Left lung (tissue), 10 donors: ENCODE data around the gene IL3RA. TPM values are rescaled to one million over a fixed set of nuclear protein-coding genes. Genes with fewer than 3 reads are reported as not detected.
A peak's percentile ranks its signal among the peaks of the same experiment; 100 is the strongest.

ENCODE experiments used
- ATAC-seq: fragments of 200-7000 bp; cut with Tn5 transposase; one replicate; pipeline ENCODE4 v1.9.1; 2020; ENCODE audit warnings: moderate library complexity
- DNase-seq, 4 donors: peaks; one replicate each; pipeline ENCODE4 v3.0.0-alpha.2; 2013 to 2020
- H3K27ac ChIP-seq, 2 donors: fragments of 200-600 bp; sonication (generic) in 1 of 2; one replicate each; pipeline versions ENCODE4 v1.5.0 to v1.8.0; 2020 to 2021
- H3K27me3 ChIP-seq, 2 donors: fragments of 200-600 bp; sonication (generic) in 1 of 2; one replicate each; pipeline versions ENCODE4 v1.5.0 to v1.8.0; 2020 to 2021
- H3K36me3 ChIP-seq, 2 donors: fragments of 200-600 bp; sonication (generic) in 1 of 2; one replicate each; pipeline versions ENCODE4 v1.5.0 to v1.8.0; 2020 to 2021
- H3K4me1 ChIP-seq, 2 donors: fragments of 200-600 bp; one replicate each; pipeline ENCODE4 v1.8.0; 2021
- H3K4me3 ChIP-seq, 2 donors: fragments of 200-600 bp; sonication (generic) in 1 of 2; one replicate each; pipeline versions ENCODE4 v1.5.0 to v1.8.0; 2020 to 2021; ENCODE audit warnings: mild to moderate bottlenecking in 1 of 2
- H3K9me3 ChIP-seq, 2 donors: fragments of 200-600 bp; sonication (generic) in 1 of 2; one replicate each; pipeline versions ENCODE4 v1.5.0 to v1.8.0; 2020 to 2021
- intact Hi-C, 2 donors: fragments of 100-400 bp; cut with DNase I; formaldehyde crosslinking; loops; one replicate each; pipeline versions ENCODE4 v1.11.2 to v1.14.2; 2022
- polyA plus RNA-seq, 6 donors: library from polyadenylated mRNA; unstranded; fragments of 120-200 nt; gene quantifications; one replicate each; pipeline ENCODE4 v1.2.1, GENCODE V29; 2013; ENCODE audit not compliant: insufficient read length in 6 of 6
- total RNA-seq, 2 donors: library from RNA; stranded (reverse); fragmentation: NEBNext Ultra II Directional; extraction: Animal tissue kit (Norgen Biotek cat#: 25700); gene quantifications; one replicate each; pipeline ENCODE4 v1.2.1, GENCODE V29; 2021
- TF ChIP-seq, protein P1 (sequence below), 2 donors: fragments of 200-600 bp; sonication (generic) in 1 of 2; IDR thresholded peaks; one replicate each; pipeline versions ENCODE4 v1.5.0 to v1.8.0; 2021; ENCODE audit warnings: antibody characterized with exemption in 2 of 2
- donor health status: DM: no; HTN: yes; CAD: no.
- donor health status: DM: no; HTN: no; CAD: no.

IL3RA gene
- total and polyA plus RNA-seq, 8 donors: 13.9 to 26.6 (median 24.5) TPM

DNA sequence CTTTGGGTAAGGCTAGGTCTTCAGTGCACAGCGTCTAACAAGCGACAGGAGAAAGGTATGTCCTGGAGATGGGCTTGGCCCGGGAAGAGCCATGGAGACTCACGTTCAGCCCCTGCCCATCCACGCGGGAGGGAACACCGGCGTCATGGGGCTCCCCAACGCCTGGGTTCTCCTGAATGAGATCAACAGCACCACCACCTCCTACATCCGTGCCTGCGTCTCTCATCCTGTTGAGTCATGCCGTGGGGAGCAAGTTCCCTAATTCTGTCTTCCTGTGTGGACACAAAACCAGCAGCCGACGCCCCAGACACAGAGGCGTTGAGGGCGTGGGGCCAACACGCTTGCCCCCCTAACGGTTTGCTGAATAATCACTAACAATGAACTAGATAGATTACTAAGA is 20.1 kb upstream of the IL3RA start:
- no peaks in the 10 kb centered on the region for H3K9me3 ChIP-seq
- intact Hi-C loops: no loop called here
- H3K36me3 ChIP-seq: peaks cover 0 to 4% of the 10 kb centered on the region in 2 donors
- TF ChIP-seq, protein P1, sequence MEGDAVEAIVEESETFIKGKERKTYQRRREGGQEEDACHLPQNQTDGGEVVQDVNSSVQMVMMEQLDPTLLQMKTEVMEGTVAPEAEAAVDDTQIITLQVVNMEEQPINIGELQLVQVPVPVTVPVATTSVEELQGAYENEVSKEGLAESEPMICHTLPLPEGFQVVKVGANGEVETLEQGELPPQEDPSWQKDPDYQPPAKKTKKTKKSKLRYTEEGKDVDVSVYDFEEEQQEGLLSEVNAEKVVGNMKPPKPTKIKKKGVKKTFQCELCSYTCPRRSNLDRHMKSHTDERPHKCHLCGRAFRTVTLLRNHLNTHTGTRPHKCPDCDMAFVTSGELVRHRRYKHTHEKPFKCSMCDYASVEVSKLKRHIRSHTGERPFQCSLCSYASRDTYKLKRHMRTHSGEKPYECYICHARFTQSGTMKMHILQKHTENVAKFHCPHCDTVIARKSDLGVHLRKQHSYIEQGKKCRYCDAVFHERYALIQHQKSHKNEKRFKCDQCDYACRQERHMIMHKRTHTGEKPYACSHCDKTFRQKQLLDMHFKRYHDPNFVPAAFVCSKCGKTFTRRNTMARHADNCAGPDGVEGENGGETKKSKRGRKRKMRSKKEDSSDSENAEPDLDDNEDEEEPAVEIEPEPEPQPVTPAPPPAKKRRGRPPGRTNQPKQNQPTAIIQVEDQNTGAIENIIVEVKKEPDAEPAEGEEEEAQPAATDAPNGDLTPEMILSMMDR (IDR thresholded peaks at IDR 0.05): no peak
- peak overlapping the region in 1 of 2 donors; percentile 81 for H3K27ac ChIP-seq
- H3K4me3 ChIP-seq: peak overlapping the region in 1 of 2 donors; percentile 16
- H3K27me3 ChIP-seq: no peaks in the 10 kb centered on the region
- DNase-seq (peak in 2 of 4 donors; percentile 88 to 89), ATAC-seq (peak; percentile 83)
- peaks cover 0 to 18% of the 10 kb centered on the region in 2 donors for H3K4me1 ChIP-seq

DNA sequence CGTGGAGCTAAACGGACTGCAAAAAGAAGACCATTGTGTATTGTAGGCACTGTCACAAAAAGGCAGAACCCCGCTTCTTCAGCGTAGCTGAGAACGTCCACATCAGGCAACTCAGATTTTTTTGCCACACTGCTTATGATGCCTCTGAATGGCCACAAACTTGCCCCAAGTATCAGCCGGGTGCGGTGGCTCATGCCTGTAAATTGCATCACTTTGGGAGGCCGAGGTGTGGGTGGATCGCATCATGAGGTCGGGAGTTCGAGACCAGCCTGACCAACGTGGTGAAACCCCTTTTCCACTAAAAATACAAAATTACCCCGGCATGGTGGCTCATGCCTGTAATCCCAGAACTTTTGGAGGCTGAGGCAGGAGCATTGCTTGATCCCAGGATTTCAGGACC is 14.9 kb upstream of the IL3RA start:
- intact Hi-C loops: no loop called here
- Histone ChIP-seq H3K36me3 (no peaks in the 10 kb centered on the region), H3K4me1 (peaks cover 0 to 47% of the 10 kb centered on the region in 2 donors), H3K27me3 (no peaks in the 10 kb centered on the region), H3K9me3 (no peaks in the 10 kb centered on the region), H3K4me3 (no peak overlapping the region), H3K27ac (no peak overlapping the region)
- TF ChIP-seq, protein P1 (IDR thresholded peaks at IDR 0.05): no peak
- DNase-seq (peak in 1 of 4 donors; percentile 21), ATAC-seq (no peak)

DNA sequence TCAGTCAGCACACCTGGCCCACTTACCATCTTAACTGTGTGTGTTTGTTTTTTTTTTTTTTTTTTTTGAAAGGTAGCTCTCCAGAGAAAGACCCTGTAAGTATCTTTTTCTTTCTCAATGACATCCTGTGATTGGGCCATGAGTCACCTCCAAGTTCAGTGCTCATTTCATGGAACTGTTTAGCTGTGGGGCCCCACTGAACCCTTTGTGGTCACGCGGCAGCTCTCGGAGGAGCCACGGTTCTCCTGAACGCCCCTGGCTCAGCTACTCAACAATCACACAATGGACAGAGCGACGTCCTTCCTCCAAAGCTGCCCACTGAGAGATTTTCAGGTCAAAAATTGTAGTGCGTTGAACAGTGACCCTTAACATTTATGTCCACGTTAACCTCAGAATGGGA is 14.2 kb upstream of the IL3RA start:
- Histone ChIP-seq H3K36me3 (no peaks in the 10 kb centered on the region), H3K4me1 (peaks cover 0 to 45% of the 10 kb centered on the region in 2 donors), H3K4me3 (no peak overlapping the region), H3K27ac (no peak overlapping the region), H3K27me3 (no peaks in the 10 kb centered on the region), H3K9me3 (no peaks in the 10 kb centered on the region)
- no peak for ATAC-seq
- DNase-seq: peak in 1 of 4 donors; percentile 61
- TF ChIP-seq, protein P1 (IDR thresholded peaks at IDR 0.05): no peak
- intact Hi-C loops: no loop called here

DNA sequence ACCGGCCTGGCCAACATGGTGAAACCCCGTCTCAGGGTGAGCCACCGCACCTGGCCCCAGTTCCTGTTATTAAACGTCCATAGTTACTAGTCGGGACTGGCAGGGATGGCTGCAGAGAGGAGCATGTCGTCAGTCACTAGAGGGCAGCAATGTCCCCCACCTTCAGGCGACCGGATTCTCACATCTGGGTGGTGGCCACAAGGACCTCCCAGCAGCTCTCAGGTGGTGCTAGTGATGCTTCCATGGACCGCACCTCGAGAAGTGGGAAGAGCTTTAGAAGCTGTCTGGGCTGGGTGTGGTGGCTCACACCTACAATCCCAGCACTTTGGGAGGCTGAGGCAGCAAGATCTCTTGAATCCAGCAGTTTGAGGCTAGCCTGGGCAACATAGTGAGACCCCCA is 13.3 kb upstream of the IL3RA start:
- no peak overlapping the region for H3K27ac ChIP-seq
- peaks cover 0 to 39% of the 10 kb centered on the region in 2 donors for H3K4me1 ChIP-seq
- H3K27me3 ChIP-seq: no peaks in the 10 kb centered on the region
- ATAC-seq (peak; percentile 76), DNase-seq (peak in 2 of 4 donors; percentile 65 to 76)
- TF ChIP-seq, protein P1 (IDR thresholded peaks at IDR 0.05): peak; percentile 19 to 40
- H3K36me3 ChIP-seq: no peaks in the 10 kb centered on the region
- H3K4me3 ChIP-seq: no peak overlapping the region
- H3K9me3 ChIP-seq: no peaks in the 10 kb centered on the region
- intact Hi-C loops: no loop called here

DNA sequence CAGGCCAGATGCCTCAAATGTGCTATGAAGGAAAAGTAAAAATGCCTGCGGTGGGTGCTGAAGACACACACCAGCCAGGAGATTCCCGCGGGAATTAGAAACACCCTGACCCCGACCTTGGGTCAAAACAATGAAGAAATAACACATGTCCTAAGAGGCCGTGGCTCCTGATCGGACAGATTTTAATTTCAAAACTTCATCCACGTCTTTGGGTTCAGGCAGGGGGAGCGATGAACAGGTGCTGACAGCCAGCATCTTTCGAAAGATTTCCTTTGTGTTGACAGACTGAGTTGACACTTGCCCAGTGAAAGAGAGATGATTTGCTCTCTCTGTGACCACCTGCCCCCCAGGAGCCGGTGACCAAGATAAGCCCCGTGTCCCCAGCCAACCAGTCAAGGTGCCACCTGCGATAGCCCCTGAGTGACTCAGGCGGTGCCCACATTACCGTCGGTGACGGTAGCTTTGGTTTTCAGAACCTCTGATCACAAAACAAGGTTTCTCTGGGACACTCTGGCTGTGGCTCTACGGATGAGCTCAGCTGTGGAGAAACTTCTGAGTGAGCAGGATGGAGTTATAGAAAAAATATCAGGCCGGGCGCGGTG is 11.0 kb upstream of the IL3RA start:
- Histone ChIP-seq H3K36me3 (no peaks in the 10 kb centered on the region), H3K4me3 (no peak overlapping the region), H3K4me1 (peaks cover 0 to 38% of the 10 kb centered on the region in 2 donors), H3K27ac (no peak overlapping the region), H3K27me3 (peaks cover 0 to 7% of the 10 kb centered on the region in 2 donors), H3K9me3 (no peaks in the 10 kb centered on the region)
- TF ChIP-seq, protein P1 (IDR thresholded peaks at IDR 0.05): no peak
- DNase-seq (peak in 1 of 4 donors; percentile 39), ATAC-seq (no peak)
- intact Hi-C loops: no loop called here
